Natural killer cell (primary cell): Measurements from ENCODE around the gene ACCS. TPM values are rescaled to one million over a fixed set of nuclear protein-coding genes. Genes with fewer than 3 reads are reported as not detected.

ENCODE experiments used
- ATAC-seq, 3 donors: fragments of 150-1000 bp in 2 of 3; fragments of 200-7000 bp in 1 of 3; cut with Tn5 transposase; 1 replicate in 1 of 3; 2 replicates in 2 of 3; pipeline ENCODE4 v1.10.0; 2021; ENCODE audit warnings: mild to moderate bottlenecking in 2 of 3, moderate library complexity in 2 of 3
- DNase-seq, 2 donors: peaks; one replicate each; pipeline versions ENCODE4 v3.0.0 to v3.0.0-alpha.2; 2013 to 2021; ENCODE audit warnings: mixed read lengths in 1 of 2
- H3K27ac ChIP-seq: one replicate; pipeline ENCODE4 v1.5.1; 2013; ENCODE audit warnings: mild to moderate bottlenecking, low read length
- H3K27me3 ChIP-seq: one replicate; pipeline ENCODE4 v1.6.1; 2013; ENCODE audit warnings: low read length; ENCODE audit not compliant: control insufficient read depth, insufficient read depth
- H3K36me3 ChIP-seq: one replicate; pipeline ENCODE4 v1.6.1; 2013; ENCODE audit warnings: low read length; ENCODE audit not compliant: control insufficient read depth, insufficient read depth
- H3K4me1 ChIP-seq: one replicate; pipeline ENCODE4 v1.6.1; 2013; ENCODE audit warnings: low read length; ENCODE audit not compliant: control insufficient read depth, insufficient read depth
- H3K4me3 ChIP-seq: one replicate; pipeline ENCODE4 v1.5.1; 2013; ENCODE audit warnings: low read length
- H3K9me3 ChIP-seq: one replicate; pipeline ENCODE4 v1.6.1; 2013; ENCODE audit warnings: low read length; ENCODE audit not compliant: control insufficient read depth, insufficient read depth
- H3K27ac Mint-ChIP-seq, 2 donors: one replicate each; pipeline ENCODE4 v1.8.0; 2022; ENCODE audit warnings: mild to moderate bottlenecking in 2 of 2, mixed read lengths in 2 of 2, moderate library complexity in 1 of 2
- H3K27me3 Mint-ChIP-seq, 2 donors: one replicate each; pipeline ENCODE4 v1.8.0; 2022; ENCODE audit warnings: low read depth in 2 of 2, mixed read lengths in 2 of 2
- H3K36me3 Mint-ChIP-seq: one replicate; pipeline ENCODE4 v1.8.0; 2022; ENCODE audit warnings: mixed read lengths
- H3K4me1 Mint-ChIP-seq, 2 donors: one replicate each; pipeline ENCODE4 v1.8.0; 2022; ENCODE audit warnings: mixed read lengths in 2 of 2
- H3K4me3 Mint-ChIP-seq: one replicate; pipeline ENCODE4 v1.8.0; 2022; ENCODE audit warnings: mild to moderate bottlenecking, moderate library complexity, mixed read lengths
- H3K9me3 Mint-ChIP-seq, 2 donors: one replicate each; pipeline ENCODE4 v1.8.0; 2022; ENCODE audit warnings: mixed read lengths in 2 of 2
- WGBS: methylation state at CpG from one replicate; pipeline ENCODE4 v1.1.7; 2013; ENCODE audit warnings: missing lambda C conversion rate; ENCODE audit not compliant: insufficient coverage; 5-methylcytosine and 5-hydroxymethylcytosine counted together
- intact Hi-C: fragments of 100-400 bp; cut with micrococcal nuclease; formaldehyde crosslinking; loops from one replicate; pipeline ENCODE4 v1.14.2; 2022
- total RNA-seq, 4 donors: library from RNA; stranded (reverse); fragments of 120-200 nt in 1 of 4; gene quantifications; one replicate each; pipeline versions ENCODE4 v1.2.3 to v1.2.4, GENCODE V29; 2013 to 2022
- TF ChIP-seq, protein P1 (sequence below): fragments of 200-600 bp; IDR thresholded peaks from one replicate; pipeline ENCODE4 v1.8.0; 2022; ENCODE audit warnings: antibody characterized with exemption

Gene ACCS
- total RNA-seq, 3 donors from 2014 or later (not counting 1 experiment from before 2014, with no cell fraction given) = 16.3 to 32.1 (median 31.9) TPM

DNA sequence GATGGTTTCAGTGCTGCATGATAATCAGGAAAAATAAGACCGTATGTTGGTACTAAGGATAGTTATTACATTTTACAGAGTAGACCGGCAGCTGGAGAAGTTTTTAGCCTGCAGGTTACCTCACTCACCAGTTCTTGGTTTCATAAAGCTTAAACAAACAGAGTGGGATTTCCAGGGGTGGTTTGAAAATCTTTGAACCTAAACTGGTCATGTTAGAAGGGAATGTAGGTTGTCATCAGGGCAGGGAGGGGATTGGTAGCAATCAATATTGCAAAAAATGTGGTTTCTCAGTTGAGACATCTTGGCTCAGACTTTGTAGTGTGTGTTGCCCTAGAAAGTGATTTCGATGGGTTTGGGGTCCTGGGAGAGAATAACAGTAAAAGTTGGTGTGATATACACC is 46.9 kb downstream of the ACCS start:
- intact Hi-C loops = no loop called here
- Mint-ChIP-seq H3K4me1 (peaks cover 9 to 20% of the 10 kb centered on the region in 2 donors), H3K4me3 (no peak overlapping the region), H3K27ac (no peak overlapping the region), H3K9me3 (no peaks in the 10 kb centered on the region), H3K27me3 (no peaks in the 10 kb centered on the region), H3K36me3 (peaks cover 23% of the 10 kb centered on the region)
- no peaks in the 10 kb centered on the region for H3K27me3 ChIP-seq
- no peak overlapping the region for H3K4me3 ChIP-seq
- TF ChIP-seq, protein P1, sequence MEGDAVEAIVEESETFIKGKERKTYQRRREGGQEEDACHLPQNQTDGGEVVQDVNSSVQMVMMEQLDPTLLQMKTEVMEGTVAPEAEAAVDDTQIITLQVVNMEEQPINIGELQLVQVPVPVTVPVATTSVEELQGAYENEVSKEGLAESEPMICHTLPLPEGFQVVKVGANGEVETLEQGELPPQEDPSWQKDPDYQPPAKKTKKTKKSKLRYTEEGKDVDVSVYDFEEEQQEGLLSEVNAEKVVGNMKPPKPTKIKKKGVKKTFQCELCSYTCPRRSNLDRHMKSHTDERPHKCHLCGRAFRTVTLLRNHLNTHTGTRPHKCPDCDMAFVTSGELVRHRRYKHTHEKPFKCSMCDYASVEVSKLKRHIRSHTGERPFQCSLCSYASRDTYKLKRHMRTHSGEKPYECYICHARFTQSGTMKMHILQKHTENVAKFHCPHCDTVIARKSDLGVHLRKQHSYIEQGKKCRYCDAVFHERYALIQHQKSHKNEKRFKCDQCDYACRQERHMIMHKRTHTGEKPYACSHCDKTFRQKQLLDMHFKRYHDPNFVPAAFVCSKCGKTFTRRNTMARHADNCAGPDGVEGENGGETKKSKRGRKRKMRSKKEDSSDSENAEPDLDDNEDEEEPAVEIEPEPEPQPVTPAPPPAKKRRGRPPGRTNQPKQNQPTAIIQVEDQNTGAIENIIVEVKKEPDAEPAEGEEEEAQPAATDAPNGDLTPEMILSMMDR = no peak
- no peaks in the 10 kb centered on the region for H3K9me3 ChIP-seq
- peaks cover 3% of the 10 kb centered on the region for H3K4me1 ChIP-seq
- DNase-seq (no peak), ATAC-seq (no peak)
- H3K36me3 ChIP-seq = peaks cover 58% of the 10 kb centered on the region
- 89% methylated on average over 3 of the region's 3 CpGs for WGBS
- no peak overlapping the region for H3K27ac ChIP-seq

DNA sequence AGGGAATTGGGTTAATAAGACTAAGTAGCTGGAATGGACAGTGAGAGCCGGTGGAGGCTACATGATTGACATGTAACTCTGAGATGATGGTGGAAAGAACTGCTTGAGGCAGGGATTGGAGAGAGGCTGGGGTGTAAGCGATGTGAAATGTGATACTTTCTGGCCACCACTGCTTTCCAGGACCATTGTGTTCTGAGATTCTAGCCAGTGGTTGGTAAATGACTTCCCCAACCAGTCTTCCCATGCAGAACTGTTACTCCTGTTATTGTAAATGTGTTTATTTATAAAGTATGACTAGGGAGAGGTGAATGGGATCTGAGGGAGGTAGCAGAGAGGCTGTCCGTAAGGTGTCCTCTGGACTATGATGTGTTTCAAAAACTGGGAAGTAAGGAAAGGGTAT is 47.5 kb downstream of the ACCS start:
- Mint-ChIP-seq H3K27me3 (no peaks in the 10 kb centered on the region), H3K9me3 (no peaks in the 10 kb centered on the region), H3K4me3 (no peak overlapping the region), H3K36me3 (peaks cover 23% of the 10 kb centered on the region), H3K27ac (no peak overlapping the region), H3K4me1 (peaks cover 9 to 20% of the 10 kb centered on the region in 2 donors)
- TF ChIP-seq, protein P1 = no peak
- ATAC-seq = no peak
- Histone ChIP-seq H3K9me3 (no peaks in the 10 kb centered on the region), H3K27ac (no peak overlapping the region), H3K4me1 (peaks cover 3% of the 10 kb centered on the region), H3K4me3 (no peak overlapping the region), H3K27me3 (no peaks in the 10 kb centered on the region), H3K36me3 (peaks cover 56% of the 10 kb centered on the region)
- 99% methylated on average over 3 of the region's 3 CpGs for WGBS
- DNase-seq = no peak
- intact Hi-C loops = no loop called here

DNA sequence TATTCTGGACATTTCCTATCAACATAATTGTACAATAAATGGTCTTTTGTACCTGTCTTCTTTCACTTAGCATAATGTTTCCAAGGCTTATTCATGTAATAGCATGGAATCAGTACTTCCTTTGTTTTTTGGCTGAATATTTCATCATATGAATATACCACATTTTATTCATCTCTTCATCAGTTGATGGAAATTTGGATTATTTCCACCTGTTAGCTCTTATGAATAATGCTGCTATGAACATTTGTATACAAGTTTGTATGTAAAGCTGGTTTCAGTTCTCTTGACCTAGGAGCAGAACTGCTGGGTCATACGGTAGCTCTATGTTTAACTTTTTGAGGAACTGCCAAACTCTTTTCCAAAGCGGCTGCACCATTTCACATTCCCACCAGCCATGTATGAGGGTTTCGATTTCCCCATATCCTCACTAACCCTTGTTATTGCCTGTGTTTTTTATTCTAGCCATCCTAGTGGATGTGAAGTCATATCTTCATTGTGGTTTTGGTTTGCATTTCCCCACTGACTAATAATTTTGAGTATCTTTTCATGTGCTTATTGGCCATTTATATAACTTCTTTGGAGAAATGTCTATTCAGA is 50.3 kb downstream of the ACCS start:
- TF ChIP-seq, protein P1 = no peak
- peaks cover 23% of the 10 kb centered on the region for H3K36me3 Mint-ChIP-seq
- intact Hi-C loops = no loop called here
- no peak overlapping the region for H3K4me3 Mint-ChIP-seq
- H3K9me3 Mint-ChIP-seq = no peaks in the 10 kb centered on the region
- Histone ChIP-seq H3K27ac (no peak overlapping the region), H3K4me1 (no peaks in the 10 kb centered on the region), H3K4me3 (no peak overlapping the region), H3K27me3 (no peaks in the 10 kb centered on the region), H3K36me3 (peaks cover 57% of the 10 kb centered on the region), H3K9me3 (no peaks in the 10 kb centered on the region)
- 88% methylated on average over 1 of the region's 3 CpGs for WGBS
- no peaks in the 10 kb centered on the region for H3K27me3 Mint-ChIP-seq
- ATAC-seq (no peak), DNase-seq (no peak)
- H3K27ac Mint-ChIP-seq = no peak overlapping the region
- peaks cover 2 to 18% of the 10 kb centered on the region in 2 donors for H3K4me1 Mint-ChIP-seq

DNA sequence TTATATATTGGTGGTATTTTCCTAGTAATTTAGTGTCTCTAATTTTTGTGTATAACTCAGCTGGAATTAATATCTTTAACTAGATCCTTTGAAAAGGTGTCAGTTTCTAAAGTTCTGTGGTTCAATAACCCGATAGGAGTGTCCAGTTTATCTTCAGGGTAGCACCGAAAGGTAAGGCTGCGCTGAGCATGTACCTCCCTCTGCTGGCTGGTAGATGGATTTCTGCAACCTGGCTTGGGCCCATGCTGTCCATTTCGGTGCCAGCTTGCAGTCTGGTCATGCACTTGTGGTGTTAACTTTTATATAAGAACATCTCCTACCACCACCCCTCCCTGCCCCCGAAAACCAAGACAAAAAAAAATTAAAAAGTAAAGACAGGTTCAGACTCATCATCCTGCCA is 54.1 kb downstream of the ACCS start:
- Histone ChIP-seq H3K36me3 (peaks cover 41% of the 10 kb centered on the region), H3K4me3 (no peak overlapping the region), H3K27ac (no peak overlapping the region), H3K4me1 (no peaks in the 10 kb centered on the region), H3K9me3 (no peaks in the 10 kb centered on the region), H3K27me3 (no peaks in the 10 kb centered on the region)
- Mint-ChIP-seq H3K4me1 (peaks cover 9 to 11% of the 10 kb centered on the region in 2 donors), H3K4me3 (no peak overlapping the region), H3K9me3 (no peaks in the 10 kb centered on the region), H3K27me3 (no peaks in the 10 kb centered on the region), H3K36me3 (peaks cover 14% of the 10 kb centered on the region), H3K27ac (no peak overlapping the region)
- TF ChIP-seq, protein P1 = no peak
- ATAC-seq (no peak), DNase-seq (no peak)
- intact Hi-C loops = no loop called here
- 96% methylated on average over 4 of the region's 5 CpGs for WGBS
